ENCODE measurements around the gene CTNNB1.

The CTNNB1 gene

DNA sequence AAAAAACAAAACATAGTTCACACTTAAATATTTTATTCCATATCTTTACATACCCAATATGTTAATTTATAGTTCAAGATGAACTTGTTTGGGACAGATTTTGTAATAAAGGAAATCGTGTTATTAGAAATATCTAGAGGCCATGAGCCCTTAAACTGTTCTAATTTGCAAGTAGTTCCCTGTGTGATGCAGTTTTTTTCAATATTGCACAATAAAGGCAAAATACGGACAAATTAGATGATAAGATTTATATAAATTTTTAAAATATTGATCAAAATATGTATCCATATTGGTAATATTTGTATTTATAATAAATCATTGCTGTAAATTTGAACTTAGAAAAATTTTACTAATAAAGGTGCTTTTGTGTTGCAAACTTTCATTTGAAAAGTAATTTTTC is 23.8 kb downstream of the CTNNB1 start:
- DNase-seq: no peak
- Histone ChIP-seq H3K36me3 (replicated peaks; ENCODE audit: insufficient read depth, low read length) (peaks cover 11% of the 10 kb centered on the region), H3K79me2 (ENCODE audit: low read length) (peaks cover 49% of the 10 kb centered on the region), H3K27ac (ENCODE audit: low read length) (no peak overlapping the region), H4K20me1 (ENCODE audit: insufficient read depth, low read length) (peaks cover 17% of the 10 kb centered on the region; the same call in 1 of the 2 replicates), H3K9me3 (replicated peaks; ENCODE audit: insufficient read depth, low read length) (no peaks in the 10 kb centered on the region), H3K9ac (ENCODE audit: low read length) (no peak overlapping the region), H3K4me2 (ENCODE audit: low read depth, low read length) (no peak overlapping the region), H3F3A (ENCODE audit: insufficient read depth, low read length) (no peaks in the 10 kb centered on the region), H3K4me3 (ENCODE audit: low read length) (no peak overlapping the region), H3K27me3 (replicated peaks; ENCODE audit: insufficient read depth, low read length) (no peaks in the 10 kb centered on the region), H2AFZ (ENCODE audit: low read length) (no peak overlapping the region), H3K9me2 (replicated peaks; ENCODE audit: insufficient read depth, low read length) (no peaks in the 10 kb centered on the region), H3K4me1 (ENCODE audit: low read length) (no peaks in the 10 kb centered on the region)
- TF ChIP-seq EZH2phosphoT487 (IDR thresholded peaks at IDR 0.05; ENCODE audit: low read length) (no peak), EZH2 (optimal IDR thresholded peaks at IDR 0.05; ENCODE audit: low read depth, low read length) (no peak)
- TF ChIP-seq, protein P1, sequence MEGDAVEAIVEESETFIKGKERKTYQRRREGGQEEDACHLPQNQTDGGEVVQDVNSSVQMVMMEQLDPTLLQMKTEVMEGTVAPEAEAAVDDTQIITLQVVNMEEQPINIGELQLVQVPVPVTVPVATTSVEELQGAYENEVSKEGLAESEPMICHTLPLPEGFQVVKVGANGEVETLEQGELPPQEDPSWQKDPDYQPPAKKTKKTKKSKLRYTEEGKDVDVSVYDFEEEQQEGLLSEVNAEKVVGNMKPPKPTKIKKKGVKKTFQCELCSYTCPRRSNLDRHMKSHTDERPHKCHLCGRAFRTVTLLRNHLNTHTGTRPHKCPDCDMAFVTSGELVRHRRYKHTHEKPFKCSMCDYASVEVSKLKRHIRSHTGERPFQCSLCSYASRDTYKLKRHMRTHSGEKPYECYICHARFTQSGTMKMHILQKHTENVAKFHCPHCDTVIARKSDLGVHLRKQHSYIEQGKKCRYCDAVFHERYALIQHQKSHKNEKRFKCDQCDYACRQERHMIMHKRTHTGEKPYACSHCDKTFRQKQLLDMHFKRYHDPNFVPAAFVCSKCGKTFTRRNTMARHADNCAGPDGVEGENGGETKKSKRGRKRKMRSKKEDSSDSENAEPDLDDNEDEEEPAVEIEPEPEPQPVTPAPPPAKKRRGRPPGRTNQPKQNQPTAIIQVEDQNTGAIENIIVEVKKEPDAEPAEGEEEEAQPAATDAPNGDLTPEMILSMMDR (IDR thresholded peaks at IDR 0.05; ENCODE audit: low read length): no peak

DNA sequence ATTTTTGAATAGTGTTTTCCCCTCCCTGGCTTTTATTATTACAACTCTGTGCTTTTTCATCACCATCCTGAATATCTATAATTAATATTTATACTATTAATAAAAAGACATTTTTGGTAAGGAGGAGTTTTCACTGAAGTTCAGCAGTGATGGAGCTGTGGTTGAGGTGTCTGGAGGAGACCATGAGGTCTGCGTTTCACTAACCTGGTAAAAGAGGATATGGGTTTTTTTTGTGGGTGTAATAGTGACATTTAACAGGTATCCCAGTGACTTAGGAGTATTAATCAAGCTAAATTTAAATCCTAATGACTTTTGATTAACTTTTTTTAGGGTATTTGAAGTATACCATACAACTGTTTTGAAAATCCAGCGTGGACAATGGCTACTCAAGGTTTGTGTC is 24.4 kb downstream of the CTNNB1 start:
- Histone ChIP-seq H3K27ac (ENCODE audit: low read length) (no peak overlapping the region), H2AFZ (ENCODE audit: low read length) (no peak overlapping the region), H3K9ac (ENCODE audit: low read length) (no peak overlapping the region), H3K36me3 (replicated peaks; ENCODE audit: insufficient read depth, low read length) (peaks cover 11% of the 10 kb centered on the region), H3K9me2 (replicated peaks; ENCODE audit: insufficient read depth, low read length) (no peaks in the 10 kb centered on the region), H3K79me2 (ENCODE audit: low read length) (peaks cover 42% of the 10 kb centered on the region), H3F3A (ENCODE audit: insufficient read depth, low read length) (no peaks in the 10 kb centered on the region), H4K20me1 (ENCODE audit: insufficient read depth, low read length) (peaks cover 11% of the 10 kb centered on the region; the same call in 1 of the 2 replicates), H3K4me3 (ENCODE audit: low read length) (no peak overlapping the region), H3K4me2 (ENCODE audit: low read depth, low read length) (no peak overlapping the region), H3K9me3 (replicated peaks; ENCODE audit: insufficient read depth, low read length) (no peaks in the 10 kb centered on the region), H3K4me1 (ENCODE audit: low read length) (no peaks in the 10 kb centered on the region), H3K27me3 (replicated peaks; ENCODE audit: insufficient read depth, low read length) (no peaks in the 10 kb centered on the region)
- TF ChIP-seq, protein P1 (IDR thresholded peaks at IDR 0.05; ENCODE audit: low read length): no peak
- TF ChIP-seq EZH2 (optimal IDR thresholded peaks at IDR 0.05; ENCODE audit: low read depth, low read length) (no peak), EZH2phosphoT487 (IDR thresholded peaks at IDR 0.05; ENCODE audit: low read length) (no peak)
- DNase-seq: no peak

DNA sequence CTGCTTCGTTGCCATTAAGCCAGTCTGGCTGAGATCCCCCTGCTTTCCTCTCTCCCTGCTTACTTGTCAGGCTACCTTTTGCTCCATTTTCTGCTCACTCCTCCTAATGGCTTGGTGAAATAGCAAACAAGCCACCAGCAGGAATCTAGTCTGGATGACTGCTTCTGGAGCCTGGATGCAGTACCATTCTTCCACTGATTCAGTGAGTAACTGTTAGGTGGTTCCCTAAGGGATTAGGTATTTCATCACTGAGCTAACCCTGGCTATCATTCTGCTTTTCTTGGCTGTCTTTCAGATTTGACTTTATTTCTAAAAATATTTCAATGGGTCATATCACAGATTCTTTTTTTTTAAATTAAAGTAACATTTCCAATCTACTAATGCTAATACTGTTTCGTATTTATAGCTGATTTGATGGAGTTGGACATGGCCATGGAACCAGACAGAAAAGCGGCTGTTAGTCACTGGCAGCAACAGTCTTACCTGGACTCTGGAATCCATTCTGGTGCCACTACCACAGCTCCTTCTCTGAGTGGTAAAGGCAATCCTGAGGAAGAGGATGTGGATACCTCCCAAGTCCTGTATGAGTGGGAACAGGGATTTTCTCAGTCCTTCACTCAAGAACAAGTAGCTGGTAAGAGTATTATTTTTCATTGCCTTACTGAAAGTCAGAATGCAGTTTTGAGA is 25.0 kb downstream of the CTNNB1 start:
- H3K4me3 ChIP-seq (ENCODE audit: low read length): no peak overlapping the region
- H3K4me2 ChIP-seq (ENCODE audit: low read depth, low read length): no peak overlapping the region
- no peaks in the 10 kb centered on the region for H3K9me2 ChIP-seq (replicated peaks; ENCODE audit: insufficient read depth, low read length)
- no peak overlapping the region for H3K9ac ChIP-seq (ENCODE audit: low read length)
- no peak for TF ChIP-seq EZH2phosphoT487 (IDR thresholded peaks at IDR 0.05; ENCODE audit: low read length)
- TF ChIP-seq EZH2 (optimal IDR thresholded peaks at IDR 0.05; ENCODE audit: low read depth, low read length): no peak
- TF ChIP-seq, protein P1 (IDR thresholded peaks at IDR 0.05; ENCODE audit: low read length): no peak
- peaks cover 9% of the 10 kb centered on the region; the same call in 1 of the 2 replicates for H4K20me1 ChIP-seq (ENCODE audit: insufficient read depth, low read length)
- no peaks in the 10 kb centered on the region for H3K27me3 ChIP-seq (replicated peaks; ENCODE audit: insufficient read depth, low read length)
- no peaks in the 10 kb centered on the region for H3K9me3 ChIP-seq (replicated peaks; ENCODE audit: insufficient read depth, low read length)
- DNase-seq: no peak
- H3F3A ChIP-seq (ENCODE audit: insufficient read depth, low read length): no peaks in the 10 kb centered on the region
- H3K79me2 ChIP-seq (ENCODE audit: low read length): peaks cover 38% of the 10 kb centered on the region
- H2AFZ ChIP-seq (ENCODE audit: low read length): no peak overlapping the region
- no peak overlapping the region for H3K27ac ChIP-seq (ENCODE audit: low read length)
- peaks cover 11% of the 10 kb centered on the region for H3K36me3 ChIP-seq (replicated peaks; ENCODE audit: insufficient read depth, low read length)
- no peaks in the 10 kb centered on the region for H3K4me1 ChIP-seq (ENCODE audit: low read length)

Data from MM.1S (cell line).